DMS153 (cell line): ENCODE measurements around the gene EIF3A.

ENCODE experiments used
- DNase-seq: peaks from one replicate; lab custom pipeline; 2025; lab: John Stamatoyannopoulos, UW

Gene EIF3A

GRCh38 chr10:119005362-119006043 is 75.1 kb downstream of the EIF3A start:
- no peak for DNase-seq

GRCh38 chr10:119003572-119004289 is 76.9 kb downstream of the EIF3A start:
- DNase-seq, result no peak

GRCh38 chr10:119001717-119002500 is 78.7 kb downstream of the EIF3A start:
- no peak for DNase-seq

- DNase-seq, result no peak
Observed at GRCh38 chr10:118998183-118998582, 82.4 kb downstream of the EIF3A start.

- no peak for DNase-seq
Observed at GRCh38 chr10:118997379-118997778, 83.2 kb downstream of the EIF3A start.

- no peak for DNase-seq
Observed at GRCh38 chr10:118995739-118996138, 84.9 kb downstream of the EIF3A start.

GRCh38 chr10:118994321-118994720 is 86.3 kb downstream of the EIF3A start:
- no peak for DNase-seq

- DNase-seq, result no peak
Observed at GRCh38 chr10:118993214-118993613, 87.4 kb downstream of the EIF3A start.

GRCh38 chr10:118992496-118992895 is 88.1 kb downstream of the EIF3A start:
- DNase-seq, result no peak

- DNase-seq, result no peak
Observed at GRCh38 chr10:118990326-118990725, 90.3 kb downstream of the EIF3A start.

GRCh38 chr10:118986815-118987790 is 93.5 kb downstream of the EIF3A start:
- DNase-seq, result no peak

GRCh38 chr10:118985576-118985975 is 95.0 kb downstream of the EIF3A start:
- DNase-seq, result no peak
